GM19043 (cell line): Measurements from ENCODE around the gene DBH.

ENCODE experiments used
- ATAC-seq: cut with Tn5 transposase; IDR thresholded peaks from one replicate; pipeline ENCODE4 v1.9.1; 2021; ENCODE audit warnings: low read depth; ENCODE audit not compliant: unreplicated experiment

DBH gene

DNA sequence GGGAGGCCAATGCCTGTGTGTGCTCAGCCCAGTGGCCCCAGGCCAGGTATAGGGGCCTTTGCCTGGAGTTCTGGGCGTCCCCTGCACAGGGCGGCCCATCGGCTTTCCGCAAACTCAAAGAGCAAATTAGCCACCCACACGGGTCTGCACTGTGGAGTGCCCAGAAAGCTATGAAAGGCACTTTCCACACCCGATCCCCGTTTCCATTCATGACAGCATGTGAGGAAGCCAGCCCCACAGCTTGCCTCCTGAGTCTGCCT lies 5.2 kb downstream of the DBH start:
- ATAC-seq: no peak

DNA sequence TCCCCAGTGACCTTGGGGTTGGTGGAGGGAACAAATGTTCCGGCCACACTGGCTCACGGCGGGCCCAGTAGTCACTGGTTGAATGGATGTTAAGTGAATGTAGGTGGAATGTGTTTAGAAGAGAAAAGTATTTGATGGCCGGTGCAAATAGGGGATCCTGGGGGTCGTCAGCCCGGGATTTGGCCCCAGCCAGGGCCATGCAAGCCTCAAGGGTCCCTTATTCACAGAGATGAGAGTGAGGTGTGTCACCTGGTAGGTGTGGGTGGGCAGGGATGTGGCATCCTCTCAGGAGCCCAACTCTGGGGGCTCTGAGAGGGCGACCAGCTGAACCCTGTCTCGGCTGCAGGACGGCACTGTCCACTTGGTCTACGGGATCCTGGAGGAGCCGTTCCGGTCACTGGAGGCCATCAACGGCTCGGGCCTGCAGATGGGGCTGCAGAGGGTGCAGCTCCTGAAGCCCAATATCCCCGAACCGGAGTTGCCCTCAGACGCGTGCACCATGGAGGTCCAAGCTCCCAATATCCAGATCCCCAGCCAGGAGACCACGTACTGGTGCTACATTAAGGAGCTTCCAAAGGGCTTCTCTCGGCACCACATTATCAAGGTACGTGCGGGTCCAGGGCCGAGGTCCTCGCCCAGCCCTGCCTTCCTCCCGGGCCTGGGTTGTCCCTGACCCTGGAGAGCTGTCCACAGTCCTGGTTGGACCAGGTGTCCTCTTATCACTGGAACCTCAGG lies 5.9 kb downstream of the DBH start:
- no peak for ATAC-seq

DNA sequence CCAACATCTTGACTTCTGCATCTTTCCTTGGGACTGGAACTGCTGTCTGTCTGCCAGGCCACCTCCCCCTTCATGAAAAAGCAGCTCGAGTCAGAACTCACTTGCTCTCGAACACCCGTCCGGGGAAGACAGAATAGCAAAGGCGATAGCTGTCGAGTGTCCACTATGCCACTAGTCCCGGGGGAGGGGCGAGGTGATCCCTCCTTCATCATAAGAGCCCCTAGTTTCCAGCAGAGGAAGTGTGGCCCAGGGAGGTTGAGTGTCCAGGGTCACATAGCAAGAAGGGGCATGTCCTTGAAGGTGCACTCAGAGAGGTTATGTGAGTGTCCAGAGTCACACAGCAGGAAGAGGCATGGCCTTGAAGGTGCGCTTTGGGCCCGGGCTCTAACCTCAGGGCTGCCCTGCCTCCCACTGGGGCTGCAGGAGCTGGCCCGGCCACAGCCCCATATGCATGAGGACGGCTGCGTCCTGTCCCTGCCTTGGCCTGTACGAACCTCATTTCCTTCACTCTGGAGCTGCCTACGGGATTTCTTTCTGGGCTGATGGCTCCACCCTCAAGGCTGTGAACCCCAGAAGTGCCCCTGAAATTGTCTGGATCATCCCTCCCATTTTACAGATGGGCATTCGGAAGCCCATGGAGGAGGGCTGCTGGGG lies 6.7 kb downstream of the DBH start:
- ATAC-seq: no peak

DNA sequence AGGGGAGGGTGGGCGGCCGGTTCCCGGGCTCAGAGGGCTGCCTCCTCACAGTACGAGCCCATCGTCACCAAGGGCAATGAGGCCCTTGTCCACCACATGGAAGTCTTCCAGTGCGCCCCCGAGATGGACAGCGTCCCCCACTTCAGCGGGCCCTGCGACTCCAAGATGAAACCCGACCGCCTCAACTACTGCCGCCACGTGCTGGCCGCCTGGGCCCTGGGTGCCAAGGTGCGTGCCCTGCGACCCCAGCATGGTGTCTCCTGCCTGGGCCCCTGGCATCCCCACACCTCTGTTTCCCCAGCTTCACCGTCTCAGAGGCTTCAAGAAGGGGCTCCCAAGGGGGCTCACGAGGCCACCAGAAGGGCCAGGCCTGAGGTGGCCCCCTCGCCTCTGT lies 7.2 kb downstream of the DBH start:
- ATAC-seq: no peak

DNA sequence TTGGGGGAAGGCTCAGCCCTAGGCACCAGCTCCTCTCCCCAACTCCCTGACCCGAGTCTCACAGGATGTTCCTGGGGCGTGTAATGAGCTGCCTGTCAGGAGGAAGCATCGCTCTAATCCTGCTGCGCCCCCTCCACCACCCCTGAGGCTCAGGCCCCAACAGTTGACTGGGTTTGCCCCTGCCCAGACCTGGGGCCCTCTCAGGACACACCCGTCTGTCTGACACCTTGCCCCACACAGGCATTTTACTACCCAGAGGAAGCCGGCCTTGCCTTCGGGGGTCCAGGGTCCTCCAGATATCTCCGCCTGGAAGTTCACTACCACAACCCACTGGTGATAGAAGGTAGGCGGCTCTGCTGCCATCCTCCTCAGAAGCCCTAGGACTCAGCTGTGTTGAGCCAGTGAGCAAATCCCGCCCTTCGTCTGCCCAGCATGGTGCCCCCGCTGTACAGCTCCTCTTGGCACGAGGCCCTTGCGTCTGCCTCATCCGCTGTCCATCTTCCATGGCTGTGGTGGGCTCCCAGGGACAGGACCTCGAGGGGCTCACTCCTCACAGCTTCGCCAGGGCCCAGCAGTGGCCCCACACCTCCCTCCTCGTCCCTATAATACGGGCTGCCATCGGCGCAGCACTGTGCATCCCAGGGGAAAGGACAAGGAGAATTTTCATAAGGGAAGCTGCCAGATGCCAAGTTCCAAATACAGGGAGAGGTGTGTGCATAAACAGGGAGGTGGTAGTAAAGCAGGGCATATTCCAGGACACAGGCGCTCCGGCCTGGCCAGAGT lies 8.0 kb downstream of the DBH start:
- no peak for ATAC-seq

DNA sequence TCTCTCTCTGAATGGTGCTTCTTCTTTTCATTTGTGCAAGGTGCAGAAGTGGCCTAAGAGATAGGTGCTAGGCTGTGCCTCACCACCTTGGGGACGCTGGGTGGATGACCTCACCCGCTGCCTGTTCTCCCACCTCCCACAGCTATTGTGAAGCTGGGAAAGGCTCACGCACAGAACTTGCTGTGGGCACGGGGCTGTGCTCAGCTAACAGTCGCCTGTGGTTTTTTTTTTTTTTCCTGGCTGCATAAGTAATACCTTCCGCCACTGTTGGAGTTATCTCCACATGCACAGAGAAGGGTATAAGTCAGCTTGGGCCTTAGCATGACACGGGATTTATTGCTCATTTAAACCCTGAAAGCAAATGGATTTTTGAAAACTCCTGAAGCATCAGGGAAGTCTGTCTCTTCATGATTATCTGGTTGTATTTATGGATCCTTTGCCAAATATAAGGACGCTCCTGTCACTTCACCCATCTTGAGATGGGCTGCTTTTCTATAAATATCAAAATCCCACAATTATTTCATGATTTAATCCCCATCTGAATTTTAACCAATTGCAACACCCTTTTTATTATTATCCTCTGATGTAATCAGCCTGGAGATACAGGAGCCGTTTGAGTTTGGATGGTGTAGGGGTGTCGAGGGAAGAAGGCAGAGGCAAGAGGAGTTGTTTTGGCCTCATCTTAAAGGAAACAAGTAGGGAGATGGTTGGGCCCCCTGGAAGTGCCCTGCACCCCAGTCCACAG lies 9.0 kb downstream of the DBH start:
- ATAC-seq: no peak

DNA sequence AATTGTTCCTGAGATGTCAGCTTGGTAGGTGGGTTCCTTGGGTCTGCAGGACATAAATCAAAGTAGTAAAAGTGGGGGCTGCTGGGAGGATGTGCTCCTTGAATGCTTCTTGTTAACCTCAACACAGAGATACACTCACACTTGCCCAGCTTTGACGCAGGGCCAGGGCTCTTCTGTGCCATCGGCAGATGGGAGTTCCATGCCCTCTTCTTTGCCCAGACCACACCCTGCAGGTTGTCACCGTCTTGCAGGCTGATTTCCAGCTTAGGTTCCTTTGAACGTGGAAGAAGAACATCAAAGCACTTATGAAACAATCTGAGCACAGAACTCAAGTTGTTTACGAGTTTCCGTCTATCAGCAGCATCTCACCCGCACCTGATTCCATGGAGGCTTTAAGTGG lies 11.0 kb downstream of the DBH start:
- ATAC-seq: no peak

DNA sequence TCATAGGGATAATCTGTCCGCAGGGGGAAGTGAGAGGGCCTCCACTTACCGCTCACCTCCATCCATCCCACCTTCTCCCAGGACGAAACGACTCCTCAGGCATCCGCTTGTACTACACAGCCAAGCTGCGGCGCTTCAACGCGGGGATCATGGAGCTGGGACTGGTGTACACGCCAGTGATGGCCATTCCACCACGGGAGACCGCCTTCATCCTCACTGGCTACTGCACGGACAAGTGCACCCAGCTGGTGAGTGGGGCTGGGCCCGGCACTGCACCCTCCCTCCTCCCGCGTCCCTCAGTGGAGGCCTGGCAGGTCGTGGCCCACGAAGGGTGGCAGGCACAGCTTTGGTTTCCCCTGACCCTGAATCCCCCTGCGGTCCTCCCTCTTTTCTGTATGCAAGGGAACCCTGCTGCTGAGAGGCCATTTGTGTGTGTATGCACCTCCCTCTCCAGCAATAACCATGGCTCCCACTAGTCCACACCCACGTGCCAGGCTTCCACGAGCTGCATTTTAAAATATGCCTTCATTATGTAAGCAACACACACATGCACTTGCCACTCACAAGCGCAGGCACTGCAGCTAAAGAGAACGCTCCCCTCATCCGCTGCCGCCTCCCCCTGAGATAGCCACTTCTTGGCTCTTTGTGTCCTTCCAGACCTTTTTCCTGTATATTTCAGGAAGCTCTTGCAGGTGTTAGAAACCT lies 11.8 kb downstream of the DBH start:
- no peak for ATAC-seq

DNA sequence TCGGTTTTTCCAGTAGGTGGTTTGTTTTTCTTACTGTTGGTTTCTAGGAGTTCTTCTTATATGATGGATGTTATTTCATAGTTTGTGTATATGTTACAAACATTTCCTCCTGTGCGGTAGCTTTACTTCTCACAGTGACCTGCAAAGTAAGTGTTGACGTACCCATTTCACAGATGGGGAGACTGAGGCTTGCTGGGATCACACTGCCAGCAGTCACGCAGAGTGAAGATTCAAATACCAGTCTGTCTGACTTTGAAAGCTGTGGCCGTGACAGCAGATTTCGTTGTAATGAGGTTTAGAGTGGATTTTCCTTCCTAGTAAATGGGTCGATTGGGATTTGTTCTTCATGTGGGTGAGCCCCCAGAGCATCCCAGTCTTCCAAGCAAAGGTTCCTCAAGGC lies 13.0 kb downstream of the DBH start:
- no peak for ATAC-seq

DNA sequence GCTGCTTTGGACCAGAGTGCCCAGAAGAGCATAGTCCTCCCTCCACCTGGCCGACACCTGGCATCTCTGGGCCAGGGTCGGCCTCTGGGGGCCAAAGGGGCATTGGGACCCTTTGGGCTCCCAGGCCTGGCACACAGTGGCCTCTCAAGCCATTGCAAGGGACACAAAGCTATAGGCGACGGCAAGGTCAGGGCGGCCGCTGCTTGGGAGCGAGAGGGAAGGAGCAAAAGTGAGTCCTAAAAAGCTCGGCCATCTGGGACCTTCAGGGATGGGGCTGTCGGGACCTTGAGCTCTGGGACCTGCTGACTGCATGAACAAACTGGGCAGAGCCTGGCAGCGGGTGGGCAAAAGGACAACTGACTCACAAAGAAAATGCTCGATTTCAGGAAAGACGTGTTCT lies 13.9 kb downstream of the DBH start:
- ATAC-seq: no peak

DNA sequence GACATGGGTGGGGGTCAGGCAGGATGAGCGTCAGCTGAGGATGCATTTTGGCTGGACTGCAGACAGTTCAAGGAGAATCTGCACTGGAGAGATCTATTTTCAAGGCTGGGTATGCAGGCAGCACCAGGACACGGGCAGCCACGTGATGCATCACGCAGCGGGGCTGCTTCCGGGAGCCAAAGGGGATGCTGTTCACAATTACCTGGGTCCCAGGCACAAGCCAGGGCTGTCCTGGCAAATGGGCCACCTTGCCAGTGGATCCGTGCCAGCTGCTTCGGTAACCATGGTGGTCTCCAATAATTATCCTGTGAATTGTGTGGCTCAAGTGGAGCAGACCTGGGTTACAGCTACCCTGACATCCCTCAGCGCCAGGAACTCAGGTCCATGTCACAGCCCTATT lies 17.5 kb downstream of the DBH start:
- no peak for ATAC-seq

DNA sequence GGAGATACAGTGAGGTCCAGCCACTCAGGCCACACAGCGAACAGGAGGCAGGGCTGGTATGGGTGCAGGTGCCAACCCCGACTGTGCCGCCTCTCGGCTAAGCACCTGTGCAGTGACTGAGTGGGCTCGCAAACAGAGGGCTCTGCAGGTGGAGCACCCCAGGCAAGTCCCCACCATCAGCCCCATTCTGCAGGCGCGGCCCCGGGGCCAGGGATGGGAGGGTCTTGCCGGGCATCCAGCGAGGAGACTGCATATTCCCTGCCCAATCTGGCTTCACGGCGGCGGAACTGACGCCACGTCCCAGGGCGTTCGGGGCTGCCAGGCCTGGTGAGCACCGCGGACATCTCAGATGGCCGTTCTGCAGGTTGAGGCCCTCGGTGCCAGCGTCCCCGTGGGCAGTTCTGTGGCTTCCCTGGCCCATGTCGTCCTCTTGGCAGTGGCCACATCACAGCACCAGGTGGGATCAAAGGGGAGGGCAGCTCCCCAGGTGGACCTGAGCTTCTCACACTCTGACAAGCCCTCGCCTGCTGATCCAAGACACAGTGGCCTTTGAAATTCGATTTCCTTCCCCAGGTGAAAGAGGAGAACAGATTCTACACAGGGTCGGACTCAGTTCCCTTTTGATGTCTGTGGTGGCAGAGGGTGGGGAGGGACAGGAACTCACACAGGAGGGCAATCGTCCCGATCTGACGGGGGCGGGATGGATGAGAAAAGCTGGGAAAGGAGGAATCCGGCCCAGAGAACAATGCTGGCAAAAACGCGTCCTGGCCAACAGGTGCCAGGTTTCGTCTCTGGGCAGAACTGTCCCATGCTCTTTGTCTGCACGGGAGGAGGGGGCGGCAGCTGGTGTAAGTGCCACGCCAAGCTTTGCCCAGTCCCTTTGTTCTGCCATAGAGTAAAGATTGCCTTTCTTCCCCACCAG lies 18.8 kb downstream of the DBH start:
- ATAC-seq: no peak

DNA sequence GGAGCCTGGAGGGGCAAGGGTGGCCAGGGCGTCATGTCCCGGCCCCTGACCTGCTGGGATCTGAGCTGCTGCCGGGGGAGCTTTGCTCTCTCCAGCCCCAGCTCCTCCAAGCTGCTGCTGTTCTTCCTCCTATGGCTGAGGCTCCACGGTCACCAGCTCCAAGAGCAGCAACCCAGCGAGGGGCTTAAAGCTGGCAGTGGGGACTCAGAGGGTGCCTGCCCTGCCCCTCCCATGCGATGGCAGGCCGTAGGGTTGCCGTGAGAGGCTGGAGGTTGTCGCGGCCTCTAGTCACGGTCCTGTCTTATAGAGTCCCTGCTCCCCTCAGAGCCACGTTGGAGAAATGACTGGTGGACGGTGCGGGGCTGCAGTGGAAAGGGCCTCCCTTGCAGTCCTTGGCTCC lies 19.5 kb downstream of the DBH start:
- no peak for ATAC-seq

DNA sequence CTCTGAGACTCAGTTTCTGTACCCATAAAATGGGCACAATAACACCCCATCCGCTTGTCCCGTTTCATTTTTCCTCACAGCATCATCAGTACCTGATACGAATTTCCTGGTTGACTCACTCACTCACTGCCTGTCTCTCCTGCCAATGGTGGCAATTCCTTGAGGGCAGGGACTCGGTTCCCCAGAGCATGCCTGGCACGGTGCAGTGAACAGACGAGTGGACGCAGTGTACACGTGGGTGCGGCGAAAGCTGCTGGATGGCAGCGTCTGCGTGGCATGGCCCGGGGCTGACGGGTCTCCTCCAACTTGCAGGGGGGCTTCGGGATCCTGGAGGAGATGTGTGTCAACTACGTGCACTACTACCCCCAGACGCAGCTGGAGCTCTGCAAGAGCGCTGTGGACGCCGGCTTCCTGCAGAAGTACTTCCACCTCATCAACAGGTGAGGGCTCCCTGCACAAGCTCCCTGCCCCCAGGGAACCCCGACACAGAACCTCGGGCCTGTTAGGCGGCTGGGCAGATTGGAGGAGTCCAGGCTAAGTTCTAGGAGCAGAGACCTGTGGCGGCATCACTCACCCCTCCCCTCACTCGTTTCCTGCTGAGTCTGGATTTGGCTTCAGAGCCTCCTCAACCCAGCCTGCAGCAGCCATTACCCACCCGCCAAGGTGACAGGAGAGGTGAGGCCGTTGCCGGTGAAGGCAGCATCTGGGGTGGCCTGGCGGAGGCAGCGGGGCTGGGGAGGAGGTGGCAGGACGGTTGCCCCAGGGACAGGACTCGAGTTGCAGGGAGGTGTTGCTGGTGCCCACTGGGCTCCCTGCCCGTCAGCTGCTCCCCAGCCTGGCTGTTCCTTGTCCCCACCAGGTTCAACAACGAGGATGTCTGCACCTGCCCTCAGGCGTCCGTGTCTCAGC lies 20.3 kb downstream of the DBH start:
- ATAC-seq: no peak

DNA sequence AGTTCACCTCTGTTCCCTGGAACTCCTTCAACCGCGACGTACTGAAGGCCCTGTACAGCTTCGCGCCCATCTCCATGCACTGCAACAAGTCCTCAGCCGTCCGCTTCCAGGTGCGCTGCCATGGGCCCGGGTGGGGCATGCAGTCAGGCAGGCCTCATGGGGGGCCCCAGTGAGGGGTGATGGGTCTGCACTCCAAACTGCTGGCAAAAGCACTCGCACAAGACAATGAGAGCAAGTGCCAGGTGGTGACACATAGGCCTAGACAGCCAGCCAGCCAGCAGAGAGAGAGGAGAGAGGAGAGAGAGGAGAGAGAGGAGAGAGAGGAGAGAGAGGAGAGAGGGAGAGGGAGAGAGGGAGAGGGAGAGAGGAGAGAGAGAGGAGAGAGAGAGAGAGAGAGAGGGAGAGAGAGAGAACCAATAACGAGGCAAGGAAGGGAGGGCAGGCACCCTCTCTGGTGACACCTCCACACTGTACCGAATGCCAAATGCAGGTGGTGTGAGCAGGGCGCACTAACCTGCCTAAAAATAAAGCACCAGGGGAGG lies 21.0 kb downstream of the DBH start:
- no peak for ATAC-seq

DNA sequence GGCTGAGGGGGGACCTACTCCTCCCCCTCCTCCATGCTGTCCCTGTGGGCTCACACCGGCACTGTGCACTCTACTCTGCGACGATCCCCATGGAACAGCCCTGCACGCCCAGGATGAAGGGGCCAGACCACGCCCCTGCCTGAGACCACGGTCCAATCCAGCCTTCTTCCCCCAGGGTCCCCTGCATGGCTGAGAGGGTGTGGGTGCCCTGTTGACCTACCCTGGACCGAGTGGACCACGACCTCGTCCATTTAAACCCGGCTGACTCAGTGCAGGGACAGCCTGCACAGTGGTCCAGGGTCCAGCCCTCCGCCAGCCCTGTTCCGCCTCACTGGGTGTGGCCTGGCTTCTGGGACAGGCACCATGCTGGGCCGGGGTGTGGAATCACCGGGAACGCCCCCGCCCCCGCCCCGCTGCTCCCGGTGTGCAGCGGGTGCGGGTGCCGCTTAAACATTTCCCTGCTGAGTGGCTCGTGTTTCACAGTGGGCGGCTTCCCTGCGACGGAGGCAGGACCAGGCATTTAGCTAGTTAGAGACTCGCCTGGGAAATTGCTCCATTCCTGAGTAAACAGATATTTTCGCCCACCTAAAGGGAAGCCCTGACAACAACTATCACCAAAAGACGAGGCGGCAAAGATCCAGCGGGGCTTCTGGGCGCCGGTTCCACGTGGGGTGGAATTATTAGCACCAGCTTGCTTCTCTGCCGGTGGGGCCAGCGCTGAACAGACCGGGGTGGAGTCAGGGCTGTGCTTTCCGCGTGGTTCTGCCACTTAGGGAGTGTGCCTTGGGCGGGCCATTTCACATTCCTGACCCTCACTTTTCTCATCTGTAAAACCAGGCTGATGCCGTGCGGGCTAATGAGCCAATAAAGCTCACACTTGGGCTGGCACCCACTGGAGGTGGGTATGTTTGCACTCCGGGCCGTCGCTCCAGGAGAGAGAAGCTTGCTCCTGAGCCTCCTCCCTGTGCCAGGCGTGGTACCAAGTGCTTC lies 22.6 kb downstream of the DBH start:
- ATAC-seq: no peak

DNA sequence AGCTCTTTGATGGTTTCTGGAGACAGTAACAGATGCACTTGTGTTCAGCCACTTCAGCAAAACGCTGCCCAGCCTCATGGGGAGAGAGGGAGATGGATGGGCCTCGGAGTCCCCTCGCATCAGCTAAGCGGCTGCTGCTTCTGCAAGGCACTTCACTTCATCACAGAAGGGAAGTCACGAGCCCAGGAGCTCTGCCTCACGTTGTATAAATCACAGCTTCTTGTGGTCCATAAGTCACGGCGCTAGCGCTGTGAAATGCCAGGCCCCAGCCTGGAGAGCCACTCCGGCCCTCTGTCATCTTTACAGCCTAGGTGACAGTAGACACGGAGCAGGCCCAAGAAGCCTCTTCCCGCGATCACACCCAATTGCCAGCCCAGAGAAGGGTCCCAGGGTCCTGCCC lies 23.4 kb downstream of the DBH start:
- no peak for ATAC-seq
